ENCODE measurements around the gene GAB2.
A peak's percentile ranks its signal among the peaks of the same experiment; 100 is the strongest.
"Not testable (repeated sequence)": the region's sequence is repeated elsewhere in the genome, so short reads cannot be mapped to it uniquely, and the experiment has no call there.

GAB2 gene

DNA sequence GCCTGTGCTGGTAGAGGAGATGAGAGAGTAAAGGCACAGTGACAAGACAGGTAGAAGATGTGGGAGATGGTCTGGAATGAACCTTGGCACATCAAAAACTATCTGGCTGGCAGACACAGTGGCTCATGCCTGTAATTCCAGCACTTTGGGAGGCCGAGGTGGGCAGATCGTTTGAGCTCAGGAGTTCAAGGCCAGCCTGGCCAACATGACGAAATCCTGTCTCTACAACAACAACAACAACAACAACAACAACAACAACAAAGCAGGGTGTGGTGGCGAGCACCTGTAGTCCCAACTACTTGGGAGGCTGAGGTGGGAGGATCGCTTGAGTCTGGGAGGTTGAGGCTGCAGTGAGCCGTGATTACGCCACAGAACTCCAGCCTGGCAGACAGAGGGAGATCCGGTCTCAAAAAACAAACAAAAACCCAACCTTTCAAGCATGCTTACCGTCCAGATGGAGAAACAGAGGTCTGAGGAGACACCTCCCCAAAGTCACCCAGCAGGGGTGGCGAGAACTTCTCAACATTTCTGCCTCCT, 240.9 kb downstream of the GAB2 start:
- DNase-seq = peak in 2 of 10 donors; percentile 52 to 55
- intact Hi-C loops (cut with DNase I) = no loop called here

DNA sequence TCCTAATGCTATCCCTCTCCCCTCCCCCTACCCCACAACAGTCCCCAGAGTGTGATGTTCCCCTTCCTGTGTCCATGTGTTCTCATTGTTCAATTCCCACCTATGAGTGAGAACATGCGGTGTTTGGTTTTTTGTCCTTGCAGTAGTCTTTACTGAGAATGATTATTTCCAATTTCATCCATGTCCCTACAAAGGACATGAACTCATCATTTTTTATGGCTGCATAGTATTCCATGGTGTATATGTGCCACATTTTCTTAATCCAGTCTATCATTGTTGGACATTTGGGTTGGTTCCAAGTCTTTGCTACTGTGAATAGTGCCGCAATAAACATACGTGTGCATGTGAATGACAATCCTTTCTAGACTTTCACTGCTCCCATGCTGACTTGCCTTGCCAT, 241.8 kb downstream of the GAB2 start:
- intact Hi-C loops (cut with DNase I) = not testable (repeated sequence)

DNA sequence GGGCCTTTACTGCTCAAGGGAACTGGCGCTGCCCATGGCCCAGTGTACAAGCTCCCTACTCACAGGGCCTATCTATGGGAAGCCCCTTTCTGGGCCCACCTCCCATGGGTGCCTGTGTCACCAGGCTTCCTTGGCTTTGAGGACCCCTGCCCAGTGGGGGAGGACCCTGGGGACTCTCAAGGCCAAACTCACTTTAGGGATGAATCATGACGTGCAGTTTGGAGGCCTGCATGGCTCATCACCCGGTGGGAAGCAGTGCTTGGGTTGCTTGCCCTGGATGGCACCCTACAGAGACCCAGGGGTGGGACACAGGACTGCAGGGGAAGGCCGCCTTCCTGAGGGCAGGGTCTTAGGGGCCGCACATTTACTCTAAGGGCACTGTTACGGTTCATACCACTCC, 245.7 kb downstream of the GAB2 start:
- intact Hi-C loops (cut with DNase I) = no loop called here
- DNase-seq = peak in 2 of 10 donors; percentile 42 to 67

More for the DNA sequence above, 241.8 kb downstream of the GAB2 start:
- DNase-seq = not testable (repeated sequence)

DNA sequence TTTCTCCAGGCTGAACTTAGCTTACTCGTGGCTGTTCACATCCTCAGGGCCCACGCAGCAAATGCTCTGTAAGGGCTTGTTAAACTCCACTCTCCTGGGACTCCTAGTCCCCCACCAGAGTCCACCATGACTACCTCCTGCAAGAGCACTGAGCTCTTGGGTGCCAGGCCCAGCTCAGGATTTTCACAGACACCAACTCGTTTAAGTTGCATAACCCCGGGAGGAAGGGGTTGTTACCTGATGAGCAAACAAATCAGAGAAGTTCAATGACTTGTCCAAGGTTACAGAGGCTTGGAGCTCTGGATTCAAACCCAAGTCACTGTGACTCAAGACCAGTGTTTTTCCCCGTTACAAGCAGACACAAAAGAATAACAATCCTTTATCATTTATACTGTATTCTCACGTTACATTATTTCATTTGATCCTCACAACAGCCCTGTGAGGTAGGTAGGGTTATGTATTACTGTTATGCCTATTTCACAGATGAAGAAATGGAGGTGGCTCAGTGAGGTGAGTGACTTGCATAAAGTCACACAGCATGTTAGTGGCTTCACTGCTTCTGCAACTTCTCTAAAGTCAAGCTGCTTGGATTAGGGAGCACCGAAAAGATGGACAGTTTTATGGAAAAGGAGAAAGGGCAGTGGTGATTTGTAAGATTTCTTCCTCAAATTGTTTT, 246.6 kb downstream of the GAB2 start:
- intact Hi-C loops (cut with DNase I) = no loop called here
- DNase-seq = peak in 2 of 10 donors; percentile 34 to 39

DNA sequence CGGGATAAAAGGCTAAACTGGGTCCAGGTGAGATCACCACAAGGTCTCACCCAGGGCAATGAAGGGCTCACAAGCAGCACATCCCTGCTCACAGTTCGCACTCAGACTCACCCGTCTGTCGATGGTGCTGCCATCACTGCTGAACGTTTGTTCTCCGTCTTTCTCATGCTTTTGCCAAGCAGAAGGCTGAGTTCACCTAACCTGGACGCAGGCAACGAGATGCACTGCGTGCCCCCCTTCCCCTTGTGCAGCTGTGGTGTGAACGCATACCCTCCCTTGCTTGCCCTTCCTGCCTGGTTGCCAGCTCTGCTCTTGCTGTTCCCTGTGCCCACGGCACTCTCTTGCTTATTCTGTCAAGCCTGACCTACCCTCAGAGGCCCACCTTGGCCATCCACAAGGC, 247.2 kb downstream of the GAB2 start:
- intact Hi-C loops (cut with DNase I) = no loop called here
- DNase-seq = peak in 1 of 10 donors; percentile 61

DNA sequence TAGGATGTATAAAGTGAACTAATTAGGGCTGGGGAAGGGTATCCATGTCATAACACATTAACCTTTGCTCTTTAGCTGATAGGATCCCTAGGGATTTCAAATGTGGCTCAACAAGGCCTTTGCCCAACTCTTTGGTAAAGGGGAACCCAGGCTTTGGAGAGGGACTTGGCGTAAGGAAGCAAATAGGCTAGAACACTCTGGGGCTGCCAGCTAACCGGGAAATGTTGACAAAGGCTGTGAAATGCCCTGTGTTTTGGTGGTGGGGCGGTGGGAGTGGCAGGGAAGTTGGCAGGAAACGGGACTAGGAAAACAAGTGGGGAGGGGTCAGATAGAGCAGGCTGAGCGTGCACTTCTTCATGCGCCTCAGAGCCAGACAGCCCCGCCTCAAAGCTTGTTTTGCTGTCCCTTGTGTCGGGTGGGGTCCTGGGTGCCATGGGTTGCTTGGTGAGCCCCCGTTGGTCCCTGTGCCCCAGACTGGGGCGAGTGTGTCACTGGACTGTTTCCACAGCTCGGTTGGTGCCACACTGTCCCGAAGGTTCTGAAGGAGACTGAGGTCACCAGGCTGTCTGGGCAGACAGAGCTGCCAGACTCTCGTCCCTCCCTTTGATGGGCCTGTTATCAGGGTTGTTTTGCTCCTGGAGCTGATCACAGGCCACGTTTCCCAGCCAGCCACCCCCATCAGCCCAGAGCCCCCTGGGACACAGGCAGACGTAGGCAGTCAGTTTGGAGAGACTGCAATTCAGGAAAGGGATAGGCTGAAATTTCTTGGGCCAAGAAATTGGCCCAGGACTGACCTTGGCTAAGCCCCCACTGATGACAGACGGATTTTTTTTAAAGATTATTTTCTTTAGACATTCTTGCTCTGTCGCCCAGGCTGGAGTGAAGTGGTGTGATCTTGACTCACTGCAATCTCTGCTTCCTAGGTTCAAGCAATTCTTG, 248.8 kb downstream of the GAB2 start:
- intact Hi-C loops (cut with DNase I) = no loop called here
- peak in 1 of 10 donors; percentile 84 for DNase-seq

DNA sequence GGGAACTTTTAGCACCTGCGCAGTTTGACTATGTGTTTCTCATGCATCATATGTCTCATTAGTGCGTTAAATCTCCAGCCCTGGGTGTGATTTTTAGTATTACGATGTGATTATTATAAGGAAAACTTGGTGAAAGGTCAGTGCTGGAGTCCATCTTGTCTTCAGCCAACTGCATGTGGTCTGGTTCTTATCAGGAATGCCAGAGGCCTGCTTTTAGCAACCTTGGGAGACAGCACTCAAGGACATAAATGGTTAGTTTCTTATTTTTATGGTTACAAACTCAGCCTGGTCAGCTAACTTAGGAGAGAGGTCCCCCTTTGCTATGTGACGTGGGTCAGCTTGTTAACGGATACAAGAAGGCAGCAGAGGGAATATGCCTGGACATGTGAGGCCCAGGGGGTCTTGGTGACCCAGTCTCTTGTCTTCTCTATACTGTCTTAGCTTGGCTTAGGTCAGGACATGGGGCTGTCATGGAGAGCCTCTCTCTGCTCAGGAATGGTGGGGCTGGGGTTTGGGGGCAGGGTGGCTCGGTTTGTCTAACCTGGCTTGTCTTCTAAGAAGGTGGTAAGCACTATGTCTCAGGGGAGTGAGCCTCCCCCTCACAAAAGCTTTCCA, 250.7 kb downstream of the GAB2 start:
- intact Hi-C loops (cut with DNase I) = no loop called here
- DNase-seq = peak in 1 of 10 donors; percentile 49
